Dermis blood vessel endothelial cell (primary cell): Measurements from ENCODE around the gene SLC26A11. TPM values are rescaled to one million over a fixed set of nuclear protein-coding genes. Genes with fewer than 3 reads are reported as not detected.
A peak's percentile ranks its signal among the peaks of the same experiment; 100 is the strongest.
"Not testable (repeated sequence)": the region's sequence is repeated elsewhere in the genome, so short reads cannot be mapped to it uniquely, and the experiment has no call there.

Experiments used
- DNase-seq: peaks from one replicate; pipeline ENCODE4 v3.0.0; 2010
- total RNA-seq: library from RNA; depleted of rRNA; stranded (reverse); fragments of >200 nt; gene quantifications from 2 replicates; pipeline ENCODE4 v1.2.3, GENCODE V29; 2014

SLC26A11 gene
- total RNA-seq, 1 donor from 2014 or later: 13.3 TPM

DNA sequence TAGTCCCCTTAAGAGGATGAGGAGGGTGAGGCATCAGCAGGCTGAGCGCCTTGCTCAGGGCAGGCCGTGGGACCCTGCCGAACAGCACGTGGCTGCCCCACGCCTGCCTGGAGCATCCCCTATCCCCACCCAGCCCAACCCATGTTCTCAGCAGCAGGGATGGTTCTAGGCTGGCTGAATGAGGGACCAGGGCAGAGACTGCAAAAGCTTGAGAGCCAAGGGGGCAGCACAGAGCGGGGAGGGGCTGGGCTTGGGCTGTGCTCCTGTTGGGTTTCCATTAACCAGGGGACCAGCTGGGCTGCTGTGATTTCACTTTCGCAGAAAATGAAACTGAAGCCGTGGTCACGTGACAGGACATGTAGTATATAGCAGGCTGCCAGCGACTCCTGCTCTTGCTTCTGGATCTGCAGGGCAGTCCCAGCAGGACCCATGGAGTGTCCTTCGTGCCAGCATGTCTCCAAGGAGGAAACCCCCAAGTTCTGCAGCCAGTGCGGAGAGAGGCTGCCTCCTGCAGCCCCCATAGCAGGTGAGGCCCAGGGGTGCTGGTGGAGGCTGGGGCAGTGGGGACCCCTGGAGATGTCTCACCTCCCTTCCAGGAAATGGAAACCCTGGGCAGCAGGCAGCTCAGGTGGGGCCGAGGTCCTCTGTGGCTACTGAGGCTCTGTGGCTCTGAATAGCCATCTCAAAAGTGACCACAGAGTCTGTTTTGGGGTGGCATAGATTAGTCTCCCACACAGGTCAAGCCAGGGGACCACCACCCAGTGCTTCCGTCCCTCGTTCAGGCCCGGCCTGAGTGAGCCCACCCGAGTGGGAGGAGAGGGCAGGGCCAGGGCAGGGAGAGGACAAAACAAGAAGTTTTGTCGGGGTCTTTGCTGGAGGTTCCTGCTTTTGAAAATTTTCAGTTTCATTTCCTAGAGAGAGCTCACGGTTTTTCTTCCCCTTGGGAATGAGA is 43.3 kb downstream of the SLC26A11 start:
- peak; percentile 95 for DNase-seq

DNA sequence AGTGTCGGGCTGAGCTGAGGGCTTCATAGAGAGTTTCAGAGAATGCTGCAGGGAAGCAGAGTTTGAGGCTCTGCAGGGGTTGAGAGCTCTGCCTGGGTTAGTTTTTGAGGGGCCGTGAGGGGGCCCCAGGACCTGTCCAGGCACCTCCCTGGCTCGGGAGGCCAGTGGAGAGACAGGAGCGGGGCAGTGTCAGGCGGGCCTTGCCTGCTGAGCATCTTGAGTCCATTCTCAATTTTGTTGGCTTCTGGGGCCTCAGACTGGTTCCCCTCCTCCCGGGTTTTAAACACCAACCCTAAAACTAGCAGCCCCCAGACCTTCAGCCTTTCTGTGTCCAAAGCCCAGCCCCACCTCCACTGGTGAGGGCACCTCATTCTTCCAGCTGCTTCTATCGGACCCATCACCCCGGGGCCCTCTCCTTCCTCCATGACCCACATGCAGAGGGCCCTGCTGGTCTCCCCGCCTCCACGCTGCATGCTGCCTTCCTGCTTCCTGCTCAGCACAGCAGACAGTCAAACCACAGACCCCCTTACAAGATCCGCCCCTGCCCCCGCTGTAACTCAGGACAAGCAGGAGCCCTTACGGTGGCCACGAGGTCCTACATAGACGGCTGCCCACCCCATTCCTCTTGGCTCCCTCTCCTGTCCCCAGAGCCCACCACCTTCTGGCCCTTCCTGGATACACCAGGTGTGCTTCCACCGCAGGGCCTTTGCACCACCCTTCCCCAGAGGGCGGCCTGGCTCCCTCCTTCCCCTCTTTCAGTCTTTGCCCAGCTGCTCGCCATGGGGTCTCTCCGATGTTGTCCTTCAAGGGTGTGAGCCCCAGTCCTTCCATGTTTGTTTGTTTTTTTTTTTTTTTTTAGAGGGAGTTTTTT is 44.2 kb downstream of the SLC26A11 start:
- no peak for DNase-seq

DNA sequence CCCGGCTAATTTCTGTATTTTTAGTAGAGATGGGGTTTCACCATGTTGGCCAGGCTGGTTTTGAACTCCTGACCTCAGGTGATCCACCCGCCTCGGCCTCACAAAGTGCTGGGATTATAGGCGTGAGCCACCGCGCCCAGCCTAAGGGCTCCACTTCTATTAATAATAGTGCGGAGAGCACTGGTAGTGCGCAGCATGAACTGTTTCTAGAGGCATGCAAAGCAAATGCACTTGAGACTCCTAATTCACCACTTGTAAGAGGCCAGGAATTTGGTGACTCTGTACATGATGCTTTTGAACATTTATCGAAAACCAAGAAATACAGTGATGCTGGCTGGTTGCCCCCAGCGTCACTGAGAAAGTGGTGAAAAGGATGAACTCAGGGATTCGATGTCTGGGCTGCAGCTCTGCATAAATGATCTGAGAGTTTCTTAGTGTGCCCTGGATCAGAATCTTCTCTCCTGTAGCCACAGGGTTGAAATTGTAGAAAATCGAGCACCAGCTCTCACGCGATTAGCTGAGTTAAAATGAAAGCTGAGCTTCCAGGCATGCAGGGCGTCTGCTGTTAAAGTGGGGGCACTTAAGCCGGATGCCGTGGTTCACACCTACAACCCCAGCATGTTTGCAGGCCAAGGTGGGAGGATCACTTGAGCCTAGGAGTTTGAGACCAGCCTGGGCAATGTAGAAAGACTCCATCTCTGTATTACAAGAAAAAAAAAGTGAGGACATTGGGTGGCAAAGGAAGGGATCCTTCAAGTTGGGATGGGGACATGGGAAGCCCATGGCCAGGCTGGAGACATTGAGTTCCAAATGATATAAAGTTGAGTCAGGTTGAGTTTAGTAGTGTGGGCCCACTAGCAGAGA is 45.2 kb downstream of the SLC26A11 start:
- DNase-seq: no peak

DNA sequence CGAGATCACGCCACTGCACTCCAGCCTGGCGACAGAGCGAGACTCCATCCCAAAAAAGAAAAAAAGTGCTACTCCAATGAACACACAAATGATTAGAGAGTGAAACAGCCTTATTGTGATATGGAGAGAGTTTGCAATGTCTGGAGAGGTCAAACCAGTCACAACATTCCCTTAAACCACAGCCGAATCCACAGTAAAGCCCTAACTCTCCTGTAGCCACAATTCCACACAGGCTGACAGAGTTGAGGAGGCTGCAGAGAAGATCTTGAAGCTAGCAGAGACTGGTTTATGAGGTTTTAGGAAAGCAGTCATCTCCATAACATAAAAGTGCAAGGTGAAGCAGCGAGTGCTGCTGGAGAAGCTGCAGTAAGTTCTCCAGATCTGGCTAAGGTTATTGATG is 47.2 kb downstream of the SLC26A11 start:
- DNase-seq: no peak

DNA sequence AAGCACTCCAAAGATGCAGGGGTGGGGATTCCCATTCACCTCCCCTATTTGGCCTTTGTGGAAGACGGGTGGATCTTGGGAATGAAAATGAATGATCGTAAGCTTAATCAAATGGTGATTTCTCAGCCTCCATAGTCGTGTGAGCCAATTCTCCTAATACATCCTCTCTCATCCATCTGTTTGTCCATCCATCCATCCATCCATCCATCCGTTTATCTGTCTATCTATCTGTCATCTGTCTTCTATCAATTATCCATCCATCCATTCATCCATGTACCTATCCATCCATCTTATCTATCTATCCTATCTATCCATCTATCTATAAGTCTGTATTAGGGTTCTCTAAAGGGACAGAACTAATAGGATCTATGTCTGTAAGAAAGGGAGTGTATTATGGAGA is 48.2 kb downstream of the SLC26A11 start:
- no peak for DNase-seq

DNA sequence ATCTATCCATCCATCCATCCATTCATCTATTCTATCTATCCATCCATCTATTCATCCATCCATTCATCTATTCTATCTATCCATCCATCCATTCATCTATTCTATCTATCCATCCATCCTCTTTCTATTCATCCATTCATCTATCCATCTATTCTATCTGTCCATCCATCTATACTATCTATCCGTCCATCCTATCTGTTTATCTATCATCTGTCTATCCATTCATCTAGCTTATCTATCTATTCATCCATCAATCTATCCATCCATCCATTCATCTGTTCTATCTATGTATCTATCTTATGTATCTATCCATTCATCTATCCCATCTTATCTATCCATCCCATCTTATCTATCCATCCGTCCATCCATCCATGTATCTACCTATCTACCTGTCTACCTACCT is 49.2 kb downstream of the SLC26A11 start:
- no peak for DNase-seq

DNA sequence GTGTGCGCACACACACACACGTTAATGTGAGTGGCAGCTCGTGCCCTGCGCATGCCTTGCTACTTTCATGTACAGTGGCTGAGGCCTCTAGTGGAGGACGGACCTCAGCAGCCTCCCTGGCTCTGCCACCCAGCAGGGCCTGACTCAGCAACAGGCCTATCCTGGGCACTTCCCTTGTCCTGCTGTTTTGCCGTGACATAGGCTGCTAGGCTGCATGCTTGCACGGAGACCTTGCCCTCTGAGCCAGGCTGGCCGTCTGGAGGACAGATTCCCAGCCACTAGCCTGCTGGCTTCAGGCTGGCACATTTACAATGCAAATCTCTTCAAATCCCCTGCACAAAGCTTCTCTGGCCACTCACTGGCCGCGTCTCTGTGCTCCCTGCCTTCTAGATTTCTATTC is 49.9 kb downstream of the SLC26A11 start:
- no peak for DNase-seq

DNA sequence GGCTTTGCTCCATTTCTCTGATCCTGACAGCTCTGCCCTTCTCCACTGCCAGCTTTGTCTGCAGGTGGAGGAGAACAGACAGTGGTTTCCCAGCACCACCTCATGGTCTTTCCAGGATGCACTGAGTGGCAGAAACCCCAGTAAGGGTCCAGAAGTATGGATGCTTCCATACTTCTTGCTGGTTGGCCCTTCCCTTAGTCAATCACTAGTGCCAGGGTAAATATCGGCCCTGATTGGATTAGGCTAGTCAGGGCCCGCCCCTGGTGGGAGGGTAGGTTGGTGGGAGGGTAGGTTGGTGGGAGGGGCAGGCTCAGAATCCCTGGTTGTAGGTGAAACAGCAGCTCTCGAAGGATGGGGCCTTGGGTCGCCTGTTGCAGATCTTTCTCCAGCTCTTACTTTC is 50.6 kb downstream of the SLC26A11 start:
- peak; percentile 53 for DNase-seq

DNA sequence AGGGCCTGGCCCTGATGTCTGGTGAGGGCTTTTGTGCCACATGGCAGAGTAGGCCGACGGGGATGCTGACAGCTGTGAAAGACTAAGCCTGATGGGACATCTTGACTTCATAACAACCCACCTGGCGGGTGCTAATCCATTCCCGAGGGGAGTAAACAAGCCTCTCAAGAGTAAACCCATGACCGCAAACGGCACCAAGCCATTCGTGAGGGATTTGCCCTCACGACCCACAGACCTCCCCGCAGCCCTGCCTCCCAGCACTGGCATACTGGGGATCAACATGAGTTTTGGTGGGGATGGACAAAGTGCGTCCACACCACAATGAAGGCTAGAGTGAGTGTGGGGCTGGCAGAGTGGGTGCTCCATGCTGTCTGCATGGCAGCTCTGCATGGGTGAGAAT is 52.1 kb downstream of the SLC26A11 start:
- DNase-seq: no peak

DNA sequence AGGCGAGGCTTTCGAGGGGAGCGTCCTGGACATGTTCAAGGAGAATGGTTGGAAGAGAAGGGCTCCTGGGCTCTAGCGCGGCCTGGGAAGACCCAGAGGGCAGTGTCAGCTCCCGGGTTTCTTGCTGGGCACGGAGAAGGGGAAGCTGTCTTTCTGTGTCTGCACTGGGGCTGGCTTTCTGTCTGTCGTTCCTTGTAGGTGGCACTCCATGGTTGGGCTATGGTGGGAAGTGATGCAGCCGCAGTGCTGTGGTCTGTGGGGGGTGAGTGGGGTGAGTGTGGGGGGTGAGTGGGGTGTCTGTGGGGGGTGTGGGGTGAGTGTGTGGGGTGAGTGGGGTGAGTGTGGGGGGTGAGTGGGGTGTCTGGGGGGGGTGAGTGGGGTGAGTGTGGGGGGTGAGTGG is 54.1 kb downstream of the SLC26A11 start:
- no peak for DNase-seq

DNA sequence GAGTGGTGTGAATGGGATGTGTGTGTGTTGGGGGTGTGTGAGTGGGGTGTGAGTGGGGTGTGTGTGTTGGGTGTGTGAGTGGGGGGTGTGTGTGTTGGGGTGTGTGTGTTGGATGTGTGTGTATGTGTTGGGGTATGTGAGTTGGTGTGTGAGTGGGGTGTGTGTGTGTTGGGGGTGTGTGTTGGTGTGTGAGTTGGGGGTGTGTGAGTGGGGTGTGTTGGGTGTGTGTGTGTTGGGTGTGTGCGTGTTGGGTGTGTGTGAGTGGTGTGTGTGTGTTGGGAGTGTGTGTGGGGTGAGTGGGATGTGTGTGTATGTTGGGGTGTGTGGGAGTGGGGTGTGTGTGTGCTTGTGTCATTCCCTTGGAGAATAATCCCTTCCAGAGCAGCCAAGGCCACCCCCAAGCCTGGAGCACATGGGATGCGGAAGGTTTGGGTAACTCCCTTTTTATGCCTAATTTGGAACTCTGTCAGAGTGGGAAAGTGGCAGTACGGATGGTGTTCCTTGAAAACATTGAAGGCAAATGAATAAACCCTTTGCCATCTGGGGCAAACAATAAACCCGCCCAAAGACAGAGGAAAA is 54.7 kb downstream of the SLC26A11 start:
- no peak for DNase-seq

DNA sequence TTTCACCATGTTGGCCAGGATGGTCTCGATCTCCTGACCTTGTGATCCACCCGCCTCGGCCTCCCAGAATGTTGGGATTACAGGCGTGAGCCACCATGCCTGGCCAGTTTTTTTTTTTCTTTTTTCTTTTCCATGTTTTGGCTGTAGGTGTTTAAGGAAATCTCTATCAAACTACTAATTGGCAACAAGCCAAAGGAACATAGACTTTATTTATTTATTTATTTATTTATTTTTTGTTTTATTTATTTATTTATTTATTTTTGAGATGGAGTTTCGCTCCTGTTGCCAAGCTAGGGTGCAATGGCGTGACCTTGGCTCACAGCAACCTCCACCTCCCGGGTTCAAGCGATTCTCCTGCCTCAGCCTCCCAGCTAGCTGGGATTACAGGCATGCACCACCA is 55.6 kb downstream of the SLC26A11 start:
- not testable (repeated sequence) for DNase-seq

DNA sequence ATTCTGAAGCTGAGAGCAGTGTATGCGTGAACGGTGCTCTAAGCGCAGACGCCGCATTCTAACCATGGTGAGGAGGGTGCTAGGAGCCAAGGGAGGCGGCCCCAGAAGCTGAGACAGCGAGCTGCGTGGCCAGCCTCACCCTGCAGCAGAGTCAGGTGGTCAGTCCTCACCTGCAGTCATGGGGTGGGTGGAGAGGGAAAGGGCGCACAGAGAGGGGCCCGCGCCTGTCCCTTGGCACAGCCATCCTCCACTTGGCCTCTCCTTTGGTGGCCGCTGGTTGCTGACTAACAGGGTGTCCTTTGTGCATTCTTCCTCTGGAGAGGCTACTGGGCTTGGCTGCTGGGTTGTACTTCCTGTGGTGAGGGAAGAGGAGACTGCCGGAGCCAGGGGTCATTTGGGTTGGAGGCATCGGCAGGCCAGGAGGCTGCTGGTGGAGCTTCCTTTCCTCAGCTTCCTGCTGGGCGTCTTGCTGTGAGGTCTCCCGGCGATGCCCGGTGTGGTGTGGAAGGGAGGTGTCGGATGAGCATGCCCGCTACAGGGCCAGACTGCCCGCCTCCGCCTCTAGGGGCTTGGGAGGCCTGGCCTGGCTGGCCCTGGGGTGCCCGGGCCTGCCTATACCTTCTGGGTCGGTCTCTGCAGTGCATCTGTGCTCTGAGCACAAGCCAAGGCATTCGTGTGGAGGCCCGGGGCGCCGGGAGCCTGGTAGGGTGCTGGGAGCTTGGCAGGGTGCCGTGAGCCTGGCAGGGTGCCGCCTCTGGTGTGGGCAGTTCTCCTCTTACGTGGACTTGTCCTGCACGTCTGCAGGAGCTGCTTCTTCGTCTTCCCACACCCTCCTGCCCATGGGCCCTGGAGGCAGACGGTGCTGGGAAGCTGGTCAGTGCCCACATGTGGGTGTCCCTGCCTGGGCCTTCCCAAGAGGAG is 57.8 kb downstream of the SLC26A11 start:
- DNase-seq: peak; percentile 37

DNA sequence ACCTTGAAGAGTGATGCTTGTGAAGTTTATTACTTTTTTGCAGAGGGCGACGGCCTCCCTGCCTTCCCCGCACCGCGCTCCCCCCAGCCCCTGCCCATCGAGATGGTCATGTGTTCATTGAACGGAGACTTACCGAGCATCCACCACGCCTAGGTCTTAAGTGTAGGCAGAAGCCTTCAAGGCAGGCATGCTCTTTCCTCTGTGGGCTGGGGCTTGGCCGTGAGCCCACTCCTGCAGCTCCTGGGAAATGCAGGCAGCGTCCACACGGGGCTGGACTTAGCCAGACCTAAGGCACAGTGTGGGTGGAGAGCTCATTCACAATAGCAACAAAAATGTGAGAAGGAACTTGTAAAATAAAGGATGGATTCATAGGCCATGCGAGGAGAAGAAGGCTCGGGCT is 59.7 kb downstream of the SLC26A11 start:
- peak; percentile 80 for DNase-seq

DNA sequence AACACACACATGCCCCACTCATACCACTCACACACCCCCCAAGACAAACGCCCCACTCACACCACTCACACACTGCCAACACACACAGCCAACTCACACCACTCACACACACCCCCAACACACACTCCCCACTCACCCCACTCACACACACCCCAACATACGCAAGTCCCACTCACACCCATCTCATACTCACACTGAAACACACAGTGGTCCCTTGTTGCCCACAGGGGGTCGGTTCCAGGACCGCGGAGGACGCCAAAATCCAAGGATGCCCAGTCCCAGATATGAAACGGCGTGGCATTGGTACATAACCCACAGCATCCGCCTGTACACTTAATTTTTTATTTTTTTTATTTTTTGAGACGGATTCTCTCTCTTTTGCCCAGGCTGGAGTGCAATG is 61.3 kb downstream of the SLC26A11 start:
- no peak for DNase-seq

DNA sequence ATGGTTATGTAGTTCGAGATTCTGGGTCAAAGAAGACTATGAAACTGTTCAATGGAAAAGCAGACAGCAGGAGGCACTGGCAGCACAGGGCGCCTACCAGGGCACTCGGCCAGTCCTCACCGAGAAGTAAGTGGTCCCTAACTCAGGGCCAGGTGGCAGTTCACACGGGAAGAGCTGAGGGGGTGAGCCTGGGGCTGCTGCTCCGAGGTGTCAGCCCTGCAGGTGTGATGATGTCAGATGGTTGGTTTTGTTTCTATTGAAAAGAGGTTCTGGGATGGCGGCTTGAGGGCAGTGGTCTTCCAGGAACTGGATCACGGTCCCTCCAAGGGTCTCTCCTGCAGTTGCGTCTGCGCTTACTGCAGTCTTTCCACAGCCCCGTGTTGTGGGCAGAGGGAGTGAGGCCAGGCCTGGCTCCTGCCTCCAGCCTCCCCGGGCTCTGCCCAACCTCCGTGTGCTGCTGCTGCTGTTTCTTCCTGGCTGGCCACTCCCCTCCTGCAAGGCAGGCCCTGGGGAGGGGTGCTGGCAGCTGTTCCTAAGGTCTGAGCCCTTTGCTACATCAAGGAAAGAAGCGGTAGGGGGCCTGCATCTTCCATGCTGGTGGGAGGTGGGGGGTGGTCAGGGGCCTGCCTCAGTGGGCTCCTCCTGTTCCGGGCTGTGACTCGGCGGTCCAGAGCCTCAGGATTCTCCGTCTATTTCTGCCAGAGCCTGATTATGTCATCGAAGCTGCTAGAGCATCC is 63.1 kb downstream of the SLC26A11 start:
- no peak for DNase-seq

DNA sequence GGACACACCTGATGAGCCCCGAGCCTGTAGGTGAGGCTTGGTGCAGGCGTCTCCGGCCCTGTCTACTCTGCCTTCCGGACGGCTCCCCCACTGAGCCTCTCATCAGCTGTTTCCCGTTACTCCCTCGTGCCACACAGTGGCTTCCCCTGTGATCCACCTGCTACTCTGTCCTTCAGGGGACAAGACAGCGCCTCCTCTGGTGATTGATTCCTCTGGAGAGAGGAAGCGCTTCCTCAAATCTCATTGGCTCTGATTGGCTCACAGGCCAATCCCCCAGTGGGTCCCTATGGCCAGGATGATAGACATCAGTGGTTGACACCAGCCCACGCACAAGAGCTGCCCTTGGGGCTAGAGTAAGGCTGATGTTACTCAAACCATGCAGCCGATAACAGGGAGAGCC is 64.4 kb downstream of the SLC26A11 start:
- no peak for DNase-seq

DNA sequence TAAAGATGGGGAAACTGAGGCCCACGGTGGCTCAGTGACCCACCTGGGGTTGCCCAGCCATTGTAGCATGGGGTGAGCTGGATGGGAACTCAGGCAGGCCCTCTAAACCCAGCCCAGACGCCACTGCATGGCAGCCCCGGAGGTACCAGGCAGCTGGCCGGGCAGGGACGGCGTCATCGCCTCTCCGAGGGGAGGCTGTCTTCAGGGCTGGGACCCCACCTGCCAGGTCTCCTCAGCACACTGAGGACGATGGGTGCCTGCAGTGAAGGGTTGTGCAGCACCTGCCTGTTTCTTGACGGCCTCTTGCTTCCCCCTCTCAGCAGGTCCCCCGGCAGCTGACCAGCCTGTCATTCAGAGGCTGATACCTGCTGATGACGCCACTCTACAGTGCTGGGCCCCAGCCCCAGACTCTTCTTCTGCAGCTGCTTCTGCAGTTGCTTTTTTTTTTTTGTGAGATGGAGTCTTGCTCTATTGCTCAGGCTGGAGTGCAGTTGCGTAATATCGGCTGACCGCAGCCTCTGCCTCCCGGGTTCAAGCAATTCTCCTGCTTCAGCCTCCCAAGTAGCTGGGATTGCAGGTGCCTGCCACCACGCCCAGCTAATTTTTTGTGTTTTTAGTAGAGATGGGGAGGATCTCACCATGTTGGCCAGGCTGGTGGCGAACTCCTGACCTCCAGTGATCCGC is 65.2 kb downstream of the SLC26A11 start:
- no peak for DNase-seq

DNA sequence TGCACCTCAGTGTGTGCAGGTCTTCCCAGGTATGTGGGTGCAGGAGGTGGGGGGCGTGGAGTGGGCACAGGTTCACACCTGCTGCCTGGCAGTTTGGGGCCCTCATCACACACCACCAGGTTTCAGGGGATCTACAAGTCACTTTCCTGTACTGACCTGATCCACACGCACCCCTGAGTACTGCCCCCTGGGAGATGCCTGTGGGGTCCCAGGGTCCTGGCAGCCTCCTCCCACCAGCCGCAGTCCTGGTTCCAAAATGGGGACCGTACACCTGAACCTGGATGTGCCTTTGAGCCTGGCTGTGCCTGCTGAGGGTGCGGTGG is 66.4 kb downstream of the SLC26A11 start:
- DNase-seq: no peak

DNA sequence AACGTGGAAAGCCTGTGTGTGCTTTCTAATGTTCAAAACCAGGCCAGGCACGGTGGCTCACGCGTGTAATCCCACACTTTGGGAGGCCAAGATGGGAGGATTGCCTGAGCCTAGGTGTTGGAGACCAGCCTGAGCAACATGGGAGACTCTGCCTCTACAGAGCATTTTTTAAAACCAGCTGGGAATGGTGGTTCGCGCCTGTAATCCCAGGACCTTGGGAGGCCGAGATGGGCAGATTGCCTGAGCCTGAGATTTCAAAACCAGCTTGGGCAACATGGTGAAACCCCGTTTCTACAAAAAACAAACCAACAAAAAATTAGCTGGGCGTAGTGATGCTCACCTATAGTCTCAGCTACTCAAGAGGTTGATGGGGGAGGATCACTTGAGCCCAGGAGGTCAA is 66.8 kb downstream of the SLC26A11 start:
- DNase-seq: no peak
